Activated T-cell treated with anti-CD3 and anti-CD28 coated beads, Interleukin-2, amount 50 U/mL, for 24 hours (primary cell): ENCODE measurements around the gene RREB1.

Source experiments
- DNase-seq: peaks from one replicate; pipeline ENCODE4 v3.0.0-alpha.2; 2020
- H3K27ac Mint-ChIP-seq: 2 replicates; pipeline ENCODE4 v1.8.0; 2020; ENCODE audit warnings: mild to moderate bottlenecking, mixed read lengths
- H3K27me3 Mint-ChIP-seq: 2 replicates; pipeline ENCODE4 v1.8.0; 2020; ENCODE audit warnings: mixed read lengths
- H3K36me3 Mint-ChIP-seq: 2 replicates; pipeline ENCODE4 v1.8.0; 2020; ENCODE audit warnings: low read depth, mixed read lengths
- H3K4me1 Mint-ChIP-seq: 2 replicates; pipeline ENCODE4 v1.8.0; 2020; ENCODE audit warnings: low read depth, mixed read lengths
- H3K4me3 Mint-ChIP-seq: 2 replicates; pipeline ENCODE4 v1.8.0; 2020; ENCODE audit warnings: mild to moderate bottlenecking, moderate library complexity, mixed read lengths
- H3K9me3 Mint-ChIP-seq: 2 replicates; pipeline ENCODE4 v1.8.0; 2020; ENCODE audit warnings: mixed read lengths

RREB1 gene

GRCh38 chr6:7140631-7141378 is 33.0 kb downstream of the RREB1 start:
- H3K9me3 Mint-ChIP-seq = no peaks in the 10 kb centered on the region
- no peaks in the 10 kb centered on the region for H3K36me3 Mint-ChIP-seq
- peaks cover 85% of the 10 kb centered on the region for H3K4me1 Mint-ChIP-seq
- peak overlapping the region; percentile 79 for H3K4me3 Mint-ChIP-seq
- no peaks in the 10 kb centered on the region for H3K27me3 Mint-ChIP-seq
- peak; percentile 88 for DNase-seq
- peak overlapping the region; percentile 93 for H3K27ac Mint-ChIP-seq

- no peak for DNase-seq
- peaks cover 85% of the 10 kb centered on the region for H3K4me1 Mint-ChIP-seq
- no peaks in the 10 kb centered on the region for H3K9me3 Mint-ChIP-seq
- no peak overlapping the region for H3K27ac Mint-ChIP-seq
- H3K27me3 Mint-ChIP-seq = no peaks in the 10 kb centered on the region
- H3K36me3 Mint-ChIP-seq = no peaks in the 10 kb centered on the region
- H3K4me3 Mint-ChIP-seq = peak overlapping the region; percentile 1
These were observed 34.6 kb downstream of the RREB1 start for GRCh38 chr6:7142228-7142801.

- no peak for DNase-seq
- Mint-ChIP-seq H3K36me3 (no peaks in the 10 kb centered on the region), H3K27me3 (no peaks in the 10 kb centered on the region), H3K27ac (no peak overlapping the region), H3K4me1 (peaks cover 85% of the 10 kb centered on the region), H3K9me3 (no peaks in the 10 kb centered on the region), H3K4me3 (peak overlapping the region; percentile 1)
These were observed 35.2 kb downstream of the RREB1 start for GRCh38 chr6:7142918-7143475.

- Mint-ChIP-seq H3K27ac (no peak overlapping the region), H3K4me1 (peaks cover 85% of the 10 kb centered on the region), H3K27me3 (no peaks in the 10 kb centered on the region), H3K36me3 (no peaks in the 10 kb centered on the region), H3K9me3 (no peaks in the 10 kb centered on the region), H3K4me3 (no peak overlapping the region)
- DNase-seq = no peak
These were observed 35.8 kb downstream of the RREB1 start for GRCh38 chr6:7143476-7143974.

- Mint-ChIP-seq H3K27ac (peak overlapping the region; percentile 90), H3K4me3 (no peak overlapping the region), H3K36me3 (peaks cover 3% of the 10 kb centered on the region), H3K9me3 (no peaks in the 10 kb centered on the region), H3K4me1 (peaks cover 82% of the 10 kb centered on the region), H3K27me3 (no peaks in the 10 kb centered on the region)
- DNase-seq = no peak
These were observed 37.3 kb downstream of the RREB1 start for GRCh38 chr6:7144872-7145584.

- H3K4me3 Mint-ChIP-seq = peak overlapping the region; percentile 62
- H3K36me3 Mint-ChIP-seq = peaks cover 3% of the 10 kb centered on the region
- H3K27me3 Mint-ChIP-seq = no peaks in the 10 kb centered on the region
- H3K27ac Mint-ChIP-seq = peak overlapping the region; percentile 90
- DNase-seq = no peak
- peaks cover 83% of the 10 kb centered on the region for H3K4me1 Mint-ChIP-seq
- H3K9me3 Mint-ChIP-seq = no peaks in the 10 kb centered on the region
These were observed 37.8 kb downstream of the RREB1 start for GRCh38 chr6:7145585-7145884.

- Mint-ChIP-seq H3K4me3 (peak overlapping the region; percentile 62), H3K36me3 (peaks cover 3% of the 10 kb centered on the region)
These were observed 38.4 kb downstream of the RREB1 start for GRCh38 chr6:7145885-7146828.

GRCh38 chr6:7147051-7147671 is 39.4 kb downstream of the RREB1 start:
- Mint-ChIP-seq H3K36me3 (peaks cover 3% of the 10 kb centered on the region), H3K4me3 (peak overlapping the region; percentile 62), H3K9me3 (no peaks in the 10 kb centered on the region), H3K27ac (peak overlapping the region; percentile 90), H3K4me1 (peaks cover 89% of the 10 kb centered on the region), H3K27me3 (no peaks in the 10 kb centered on the region)
- DNase-seq = no peak

More at GRCh38 chr6:7145885-7146828, 38.4 kb downstream of the RREB1 start:
- Mint-ChIP-seq H3K9me3 (no peaks in the 10 kb centered on the region), H3K27ac (peak overlapping the region; percentile 90), H3K4me1 (peaks cover 85% of the 10 kb centered on the region), H3K27me3 (no peaks in the 10 kb centered on the region)
- no peak for DNase-seq

GRCh38 chr6:7148100-7148822 is 40.5 kb downstream of the RREB1 start:
- H3K27ac Mint-ChIP-seq = peak overlapping the region; percentile 90

GRCh38 chr6:7150381-7151064 is 42.8 kb downstream of the RREB1 start:
- Mint-ChIP-seq H3K27me3 (no peaks in the 10 kb centered on the region), H3K9me3 (no peaks in the 10 kb centered on the region), H3K4me1 (peaks cover 91% of the 10 kb centered on the region), H3K27ac (no peak overlapping the region), H3K4me3 (no peak overlapping the region), H3K36me3 (peaks cover 20% of the 10 kb centered on the region)
- no peak for DNase-seq

More at GRCh38 chr6:7148100-7148822, 40.5 kb downstream of the RREB1 start:
- Mint-ChIP-seq H3K9me3 (no peaks in the 10 kb centered on the region), H3K36me3 (peaks cover 10% of the 10 kb centered on the region), H3K4me1 (peaks cover 87% of the 10 kb centered on the region), H3K27me3 (no peaks in the 10 kb centered on the region), H3K4me3 (no peak overlapping the region)
- no peak for DNase-seq

- H3K9me3 Mint-ChIP-seq = no peaks in the 10 kb centered on the region
- no peak for DNase-seq
- H3K4me1 Mint-ChIP-seq = peaks cover 91% of the 10 kb centered on the region
- H3K36me3 Mint-ChIP-seq = peaks cover 22% of the 10 kb centered on the region
- no peak overlapping the region for H3K4me3 Mint-ChIP-seq
- H3K27ac Mint-ChIP-seq = no peak overlapping the region
- H3K27me3 Mint-ChIP-seq = no peaks in the 10 kb centered on the region
These were observed 43.6 kb downstream of the RREB1 start for GRCh38 chr6:7151381-7151780.

- Mint-ChIP-seq H3K4me3 (no peak overlapping the region), H3K4me1 (peaks cover 87% of the 10 kb centered on the region), H3K27me3 (no peaks in the 10 kb centered on the region), H3K36me3 (peaks cover 25% of the 10 kb centered on the region), H3K9me3 (no peaks in the 10 kb centered on the region), H3K27ac (peak overlapping the region; percentile 58)
- no peak for DNase-seq
These were observed 44.7 kb downstream of the RREB1 start for GRCh38 chr6:7152462-7152861.
